HepG2 (cell line): ENCODE data around the gene CNNM2. TPM values are rescaled to one million over a fixed set of nuclear protein-coding genes. Genes with fewer than 3 reads are reported as not detected.

Source experiments
- CBX1 ChIP-seq: IDR thresholded peaks from one replicate; pipeline ENCODE4 v1.6.1; 2016; ENCODE audit warnings: antibody characterized with exemption, low read depth
- CBX5 ChIP-seq: sonication (generic); formaldehyde crosslinking; IDR thresholded peaks from 2 replicates; pipeline ENCODE4 v1.4.0; 2020; ENCODE audit warnings: missing genetic modification reagents, borderline replicate concordance
- DMAP1 ChIP-seq: IDR thresholded peaks from 2 replicates; pipeline ENCODE4 v1.6.1; 2016
- ELF3 ChIP-seq: IDR thresholded peaks from 2 replicates; pipeline ENCODE4 v1.6.1; 2016; ENCODE audit warnings: missing genetic modification reagents, missing compliant biosample characterization
- JUND ChIP-seq: sonication (generic); formaldehyde crosslinking; IDR thresholded peaks from 2 replicates; pipeline ENCODE4 v1.8.0; 2022; ENCODE audit warnings: mild to moderate bottlenecking, missing genetic modification reagents
- KMT2B ChIP-seq: IDR thresholded peaks from 2 replicates; pipeline ENCODE4 v1.6.1; 2016; ENCODE audit warnings: missing genetic modification reagents, missing compliant biosample characterization
- MLLT10 ChIP-seq: sonication (generic); formaldehyde crosslinking; IDR thresholded peaks from 2 replicates; pipeline ENCODE4 v1.4.0; 2020; ENCODE audit warnings: missing genetic modification reagents
- MTF1 ChIP-seq: sonication (generic); formaldehyde crosslinking; IDR thresholded peaks from 2 replicates; pipeline ENCODE4 v1.5.0; 2020; ENCODE audit warnings: missing genetic modification reagents
- NR1H2 ChIP-seq: sonication (generic); formaldehyde crosslinking; IDR thresholded peaks from 2 replicates; pipeline ENCODE4 v1.8.1; 2022; ENCODE audit warnings: low read depth, missing genetic modification reagents, borderline replicate concordance
- NRL ChIP-seq: sonication (generic); formaldehyde crosslinking; IDR thresholded peaks from 2 replicates; pipeline ENCODE4 v1.5.0; 2020; ENCODE audit warnings: missing genetic modification reagents, mild to moderate bottlenecking, moderate library complexity, borderline replicate concordance
- POLR2AphosphoS5 ChIP-seq: IDR thresholded peaks from 2 replicates; pipeline ENCODE4 v1.6.1; 2012; ENCODE audit warnings: low read depth, low read length
- PRPF4 ChIP-seq: fragments of 200-400 bp; formaldehyde crosslinking; IDR thresholded peaks from 2 replicates; pipeline ENCODE4 v1.6.1; 2016; ENCODE audit warnings: low read length, low read depth; ENCODE audit not compliant: poor library complexity, severe bottlenecking
- REPIN1 ChIP-seq: sonication (generic); formaldehyde crosslinking; IDR thresholded peaks from 2 replicates; pipeline ENCODE4 v1.8.0; 2022; ENCODE audit warnings: missing genetic modification reagents, low read depth, mild to moderate bottlenecking, borderline replicate concordance
- TOPORS ChIP-seq: sonication (generic); formaldehyde crosslinking; IDR thresholded peaks from 2 replicates; pipeline ENCODE4 v1.8.0; 2023; ENCODE audit warnings: mild to moderate bottlenecking, missing genetic modification reagents
- ZMYM4 ChIP-seq: sonication (generic); formaldehyde crosslinking; IDR thresholded peaks from 2 replicates; pipeline ENCODE4 v1.8.1; 2023; ENCODE audit warnings: mild to moderate bottlenecking, missing genetic modification reagents
- ZNF24 ChIP-seq: fragments of 450-650 bp; IDR thresholded peaks from 2 replicates; pipeline ENCODE4 v1.6.1; 2017; ENCODE audit warnings: antibody characterized with exemption, mild to moderate bottlenecking
- ZNF567 ChIP-seq: sonication (generic); formaldehyde crosslinking; IDR thresholded peaks from 2 replicates; pipeline ENCODE4 v1.8.1; 2023; ENCODE audit warnings: mild to moderate bottlenecking, missing genetic modification reagents, borderline replicate concordance
- ZNF879 ChIP-seq: sonication (generic); formaldehyde crosslinking; IDR thresholded peaks from 2 replicates; pipeline ENCODE4 v1.8.1; 2023; ENCODE audit warnings: missing genetic modification reagents
- ZNF883 ChIP-seq: sonication (generic); formaldehyde crosslinking; IDR thresholded peaks from 2 replicates; pipeline ENCODE4 v1.5.1; 2020; ENCODE audit warnings: mild to moderate bottlenecking, missing genetic modification reagents; ENCODE audit errors: not compliant biosample characterization
- polyA plus RNA-seq, 8 experiments: library from polyadenylated mRNA; depleted of rRNA in 3 of 8; stranded (reverse) in 7 of 8; unstranded in 1 of 8; fragments of >200 nt; fragmentation: Illumina TruSeq in 4 of 8; extraction: Trizol in 4 of 8; gene quantifications; 2 replicates each; pipeline versions ENCODE4 v1.2.1 to v1.2.3, GENCODE V29; 2011 to 2016; ENCODE audit warnings: low read depth in 4 of 8, missing spikeins in 1 of 8, mixed read lengths in 1 of 8; ENCODE audit not compliant: insufficient read depth in 1 of 8
- total RNA-seq, 5 experiments: library from RNA; depleted of rRNA; stranded (reverse); fragments of >200 nt; fragmentation: Illumina TruSeq; extraction: Trizol; gene quantifications; 2 replicates each; pipeline ENCODE4 v1.2.3, GENCODE V29; 2016; ENCODE audit warnings: low read depth in 1 of 5
- TF ChIP-seq, protein P1 (sequence below): sonication (generic); IDR thresholded peaks from 2 replicates; pipeline ENCODE4 v1.6.1; 2016; ENCODE audit warnings: low read depth, borderline replicate concordance
- TF ChIP-seq, protein P2 (sequence below): sonication (generic); formaldehyde crosslinking; IDR thresholded peaks from 2 replicates; pipeline ENCODE4 v1.4.0; 2020; ENCODE audit warnings: missing genetic modification reagents, borderline replicate concordance
- TF ChIP-seq, protein P3 (sequence below): sonication (generic); formaldehyde crosslinking; IDR thresholded peaks from 2 replicates; pipeline ENCODE4 v1.5.0; 2020; ENCODE audit warnings: mild to moderate bottlenecking, missing genetic modification reagents
- TF ChIP-seq, protein P4 (sequence below): sonication (generic); formaldehyde crosslinking; IDR thresholded peaks from 2 replicates; pipeline ENCODE4 v1.5.1; 2020; ENCODE audit warnings: mild to moderate bottlenecking, moderate library complexity, missing genetic modification reagents
- TF ChIP-seq, protein P5 (sequence below): IDR thresholded peaks from 2 replicates; pipeline ENCODE4 v1.6.1; 2016; ENCODE audit warnings: mild to moderate bottlenecking, missing biosample characterization, missing genetic modification reagents

The CNNM2 gene
- total and polyA plus RNA-seq, 2 of the 13 experiments (the other 11 are each of a cell fraction or from before 2014, with no cell fraction given): 7.1 to 9.0 TPM

DNA sequence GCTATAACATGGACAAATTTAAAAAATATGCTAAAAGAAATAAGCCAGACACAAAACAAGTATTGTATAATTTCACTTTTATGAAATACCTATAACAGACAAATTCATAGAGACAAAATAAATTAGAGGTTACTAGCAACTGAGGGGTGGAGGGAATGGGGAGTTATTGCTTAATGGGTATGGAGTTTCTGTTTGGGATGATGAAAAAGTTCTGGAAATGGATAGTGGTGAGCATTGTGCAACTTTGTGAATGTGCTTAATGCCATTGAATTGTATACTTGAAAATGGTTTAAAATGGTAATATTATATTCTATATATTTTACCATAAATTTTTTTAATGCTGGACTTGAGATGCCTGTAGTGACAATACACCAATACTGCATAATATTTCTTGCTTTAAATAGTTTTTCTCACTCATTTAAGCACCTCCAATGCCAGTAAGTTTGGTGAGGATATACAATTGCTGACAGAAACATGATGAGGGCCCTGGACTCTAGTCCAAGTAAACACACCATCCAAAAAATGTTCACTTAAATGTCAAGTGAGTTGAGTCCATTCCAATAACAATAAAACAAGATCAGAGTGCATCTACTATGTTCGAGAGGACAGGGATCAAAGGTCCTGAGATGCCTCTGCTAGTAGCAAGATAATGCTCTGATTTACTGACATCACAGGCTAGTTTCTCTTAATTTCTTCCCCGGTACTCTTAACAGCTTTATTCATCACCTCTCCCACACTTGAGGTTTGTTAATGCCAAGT lies 203.1 kb downstream of the CNNM2 start (continued):
- TF ChIP-seq, protein P1, sequence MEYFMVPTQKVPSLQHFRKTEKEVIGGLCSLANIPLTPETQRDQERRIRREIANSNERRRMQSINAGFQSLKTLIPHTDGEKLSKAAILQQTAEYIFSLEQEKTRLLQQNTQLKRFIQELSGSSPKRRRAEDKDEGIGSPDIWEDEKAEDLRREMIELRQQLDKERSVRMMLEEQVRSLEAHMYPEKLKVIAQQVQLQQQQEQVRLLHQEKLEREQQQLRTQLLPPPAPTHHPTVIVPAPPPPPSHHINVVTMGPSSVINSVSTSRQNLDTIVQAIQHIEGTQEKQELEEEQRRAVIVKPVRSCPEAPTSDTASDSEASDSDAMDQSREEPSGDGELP: no peak
- TF ChIP-seq, protein P2, sequence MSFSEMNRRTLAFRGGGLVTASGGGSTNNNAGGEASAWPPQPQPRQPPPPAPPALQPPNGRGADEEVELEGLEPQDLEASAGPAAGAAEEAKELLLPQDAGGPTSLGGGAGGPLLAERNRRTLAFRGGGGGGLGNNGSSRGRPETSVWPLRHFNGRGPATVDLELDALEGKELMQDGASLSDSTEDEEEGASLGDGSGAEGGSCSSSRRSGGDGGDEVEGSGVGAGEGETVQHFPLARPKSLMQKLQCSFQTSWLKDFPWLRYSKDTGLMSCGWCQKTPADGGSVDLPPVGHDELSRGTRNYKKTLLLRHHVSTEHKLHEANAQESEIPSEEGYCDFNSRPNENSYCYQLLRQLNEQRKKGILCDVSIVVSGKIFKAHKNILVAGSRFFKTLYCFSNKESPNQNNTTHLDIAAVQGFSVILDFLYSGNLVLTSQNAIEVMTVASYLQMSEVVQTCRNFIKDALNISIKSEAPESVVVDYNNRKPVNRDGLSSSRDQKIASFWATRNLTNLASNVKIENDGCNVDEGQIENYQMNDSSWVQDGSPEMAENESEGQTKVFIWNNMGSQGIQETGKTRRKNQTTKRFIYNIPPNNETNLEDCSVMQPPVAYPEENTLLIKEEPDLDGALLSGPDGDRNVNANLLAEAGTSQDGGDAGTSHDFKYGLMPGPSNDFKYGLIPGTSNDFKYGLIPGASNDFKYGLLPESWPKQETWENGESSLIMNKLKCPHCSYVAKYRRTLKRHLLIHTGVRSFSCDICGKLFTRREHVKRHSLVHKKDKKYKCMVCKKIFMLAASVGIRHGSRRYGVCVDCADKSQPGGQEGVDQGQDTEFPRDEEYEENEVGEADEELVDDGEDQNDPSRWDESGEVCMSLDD: no peak
- TF ChIP-seq, protein P3, sequence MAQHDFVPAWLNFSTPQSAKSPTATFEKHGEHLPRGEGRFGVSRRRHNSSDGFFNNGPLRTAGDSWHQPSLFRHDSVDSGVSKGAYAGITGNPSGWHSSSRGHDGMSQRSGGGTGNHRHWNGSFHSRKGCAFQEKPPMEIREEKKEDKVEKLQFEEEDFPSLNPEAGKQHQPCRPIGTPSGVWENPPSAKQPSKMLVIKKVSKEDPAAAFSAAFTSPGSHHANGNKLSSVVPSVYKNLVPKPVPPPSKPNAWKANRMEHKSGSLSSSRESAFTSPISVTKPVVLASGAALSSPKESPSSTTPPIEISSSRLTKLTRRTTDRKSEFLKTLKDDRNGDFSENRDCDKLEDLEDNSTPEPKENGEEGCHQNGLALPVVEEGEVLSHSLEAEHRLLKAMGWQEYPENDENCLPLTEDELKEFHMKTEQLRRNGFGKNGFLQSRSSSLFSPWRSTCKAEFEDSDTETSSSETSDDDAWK (CRISPR knock-in tag): no peak
- TF ChIP-seq NRL (CRISPR knock-in tag): no peak
- TF ChIP-seq ZMYM4: peak; percentile 53; the same call in 1 of the 2 replicates
- no peak for TF ChIP-seq NR1H2
- no peak for TF ChIP-seq MTF1 (CRISPR knock-in tag)
- TF ChIP-seq JUND (CRISPR knock-in tag): no peak
- TF ChIP-seq ZNF567 (CRISPR knock-in tag): no peak
- TF ChIP-seq DMAP1 (CRISPR knock-in tag): peak; percentile 37; the same call in 1 of the 2 replicates
- TF ChIP-seq ZNF24: no peak
- peak; percentile 48; the same call in 1 of the 2 replicates for TF ChIP-seq ELF3 (CRISPR knock-in tag)
- no peak for TF ChIP-seq CBX1
- TF ChIP-seq TOPORS (CRISPR knock-in tag): no peak
- TF ChIP-seq CBX5 (CRISPR knock-in tag): no peak
- TF ChIP-seq MLLT10 (CRISPR knock-in tag): no peak
- TF ChIP-seq, protein P4, sequence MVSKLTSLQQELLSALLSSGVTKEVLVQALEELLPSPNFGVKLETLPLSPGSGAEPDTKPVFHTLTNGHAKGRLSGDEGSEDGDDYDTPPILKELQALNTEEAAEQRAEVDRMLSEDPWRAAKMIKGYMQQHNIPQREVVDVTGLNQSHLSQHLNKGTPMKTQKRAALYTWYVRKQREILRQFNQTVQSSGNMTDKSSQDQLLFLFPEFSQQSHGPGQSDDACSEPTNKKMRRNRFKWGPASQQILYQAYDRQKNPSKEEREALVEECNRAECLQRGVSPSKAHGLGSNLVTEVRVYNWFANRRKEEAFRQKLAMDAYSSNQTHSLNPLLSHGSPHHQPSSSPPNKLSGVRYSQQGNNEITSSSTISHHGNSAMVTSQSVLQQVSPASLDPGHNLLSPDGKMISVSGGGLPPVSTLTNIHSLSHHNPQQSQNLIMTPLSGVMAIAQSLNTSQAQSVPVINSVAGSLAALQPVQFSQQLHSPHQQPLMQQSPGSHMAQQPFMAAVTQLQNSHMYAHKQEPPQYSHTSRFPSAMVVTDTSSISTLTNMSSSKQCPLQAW (CRISPR knock-in tag): no peak
- no peak for TF ChIP-seq POLR2AphosphoS5
- TF ChIP-seq KMT2B (CRISPR knock-in tag): no peak
- no peak for TF ChIP-seq ZNF879 (CRISPR knock-in tag)
- no peak for TF ChIP-seq PRPF4
- peak; percentile 44; the same call in 1 of the 2 replicates for TF ChIP-seq REPIN1
- TF ChIP-seq ZNF883 (CRISPR knock-in tag): no peak
- TF ChIP-seq, protein P5, sequence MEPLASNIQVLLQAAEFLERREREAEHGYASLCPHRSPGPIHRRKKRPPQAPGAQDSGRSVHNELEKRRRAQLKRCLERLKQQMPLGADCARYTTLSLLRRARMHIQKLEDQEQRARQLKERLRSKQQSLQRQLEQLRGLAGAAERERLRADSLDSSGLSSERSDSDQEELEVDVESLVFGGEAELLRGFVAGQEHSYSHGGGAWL (CRISPR knock-in tag): no peak
